HL-60 (cell line): ENCODE data around the gene HDAC8.

Experiments used
- CTCF ChIP-seq: IDR thresholded peaks from one replicate; pipeline ENCODE4 v1.5.1; 2011; ENCODE audit warnings: low read length, control low read depth, inconsistent platforms; ENCODE audit not compliant: insufficient read depth
- POLR2AphosphoS5 ChIP-seq: IDR thresholded peaks from 2 replicates; pipeline ENCODE4 v1.6.1; 2012; ENCODE audit warnings: low read depth

- TF ChIP-seq CTCF = no peak
- TF ChIP-seq POLR2AphosphoS5 = no peak
Measured at GRCh38 chrX:72346302-72346949, 226.2 kb downstream of the HDAC8 start.
